Mucosa of descending colon (tissue), 3 donors: ENCODE data around the gene LENEP. TPM values are rescaled to one million over a fixed set of nuclear protein-coding genes. Genes with fewer than 3 reads are reported as not detected.

Experiments used
- ATAC-seq: fragments of 200-7000 bp; cut with Tn5 transposase; one replicate; pipeline ENCODE4 v1.9.1; 2020; ENCODE audit warnings: mild to moderate bottlenecking, moderate library complexity
- DNase-seq, 3 donors: peaks; one replicate each; pipeline ENCODE4 v3.0.0-alpha.2; 2020
- H3K36me3 ChIP-seq: fragments of 200-600 bp; one replicate; pipeline ENCODE4 v1.8.0; 2021; ENCODE audit warnings: low read depth, mild to moderate bottlenecking
- H3K4me1 ChIP-seq: fragments of 200-600 bp; one replicate; pipeline ENCODE4 v1.8.0; 2021; ENCODE audit warnings: low read depth, mild to moderate bottlenecking
- H3K4me3 ChIP-seq: fragments of 200-600 bp; one replicate; pipeline ENCODE4 v1.8.0; 2021; ENCODE audit warnings: mild to moderate bottlenecking
- H3K9me3 ChIP-seq: fragments of 200-600 bp; one replicate; pipeline ENCODE4 v1.8.0; 2021; ENCODE audit warnings: mild to moderate bottlenecking
- intact Hi-C, 2 donors: fragments of 100-400 bp; cut with DNase I in 1 of 2; cut with micrococcal nuclease in 1 of 2; formaldehyde crosslinking; loops; one replicate each; pipeline versions ENCODE4 v1.11.0 to v1.11.1; 2022; cut with DNase I, micrococcal nuclease
- total RNA-seq, 3 donors: library from RNA; stranded (reverse); fragmentation: NEBNext Ultra II Directional in 2 of 3; extraction: Animal tissue kit (Norgen Biotek cat#: 25700) in 2 of 3; gene quantifications; one replicate each; pipeline versions ENCODE4 v1.2.1 to v1.2.4, GENCODE V29; 2021 to 2023
- TF ChIP-seq, protein P1 (sequence below): fragments of 200-600 bp; IDR thresholded peaks from one replicate; pipeline ENCODE4 v1.8.0; 2022; ENCODE audit warnings: antibody characterized with exemption, mild to moderate bottlenecking
- donor health status: DM: no; HTN: no; CAD: no; lungs with moderate emphysema.
- donor health status: DM: no; HTN: no; CAD: no.
- donor health status: DM: no; HTN: yes; CAD: no.

Gene LENEP
- total RNA-seq, 3 donors from 2014 or later, result 0.60 to 0.76 TPM; not detected in 1

GRCh38 chr1:155032886-155033285, 39.5 kb downstream of the LENEP start:
- intact Hi-C loops, result no loop called here
- ATAC-seq (no peak), DNase-seq (no peak)
- TF ChIP-seq, protein P1, sequence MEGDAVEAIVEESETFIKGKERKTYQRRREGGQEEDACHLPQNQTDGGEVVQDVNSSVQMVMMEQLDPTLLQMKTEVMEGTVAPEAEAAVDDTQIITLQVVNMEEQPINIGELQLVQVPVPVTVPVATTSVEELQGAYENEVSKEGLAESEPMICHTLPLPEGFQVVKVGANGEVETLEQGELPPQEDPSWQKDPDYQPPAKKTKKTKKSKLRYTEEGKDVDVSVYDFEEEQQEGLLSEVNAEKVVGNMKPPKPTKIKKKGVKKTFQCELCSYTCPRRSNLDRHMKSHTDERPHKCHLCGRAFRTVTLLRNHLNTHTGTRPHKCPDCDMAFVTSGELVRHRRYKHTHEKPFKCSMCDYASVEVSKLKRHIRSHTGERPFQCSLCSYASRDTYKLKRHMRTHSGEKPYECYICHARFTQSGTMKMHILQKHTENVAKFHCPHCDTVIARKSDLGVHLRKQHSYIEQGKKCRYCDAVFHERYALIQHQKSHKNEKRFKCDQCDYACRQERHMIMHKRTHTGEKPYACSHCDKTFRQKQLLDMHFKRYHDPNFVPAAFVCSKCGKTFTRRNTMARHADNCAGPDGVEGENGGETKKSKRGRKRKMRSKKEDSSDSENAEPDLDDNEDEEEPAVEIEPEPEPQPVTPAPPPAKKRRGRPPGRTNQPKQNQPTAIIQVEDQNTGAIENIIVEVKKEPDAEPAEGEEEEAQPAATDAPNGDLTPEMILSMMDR, result no peak
- Histone ChIP-seq H3K4me3 (no peak overlapping the region), H3K9me3 (no peaks in the 10 kb centered on the region), H3K36me3 (no peaks in the 10 kb centered on the region), H3K4me1 (peaks cover 1% of the 10 kb centered on the region)

- ATAC-seq, result no peak
- H3K4me1 ChIP-seq, result peaks cover 7% of the 10 kb centered on the region
These were observed 40.1 kb downstream of the LENEP start, which contains the start of the genes DCST1 and DCST2 for GRCh38 chr1:155033524-155033923. Gene DCST1, plus strand, starts transcription at chr1:155033824. Its CDS starts 213 bp downstream, at chr1:155034037. Gene DCST2, minus strand, starts transcription at chr1:155033781. Its CDS starts 80 bp downstream, at chr1:155033701.

DNA sequence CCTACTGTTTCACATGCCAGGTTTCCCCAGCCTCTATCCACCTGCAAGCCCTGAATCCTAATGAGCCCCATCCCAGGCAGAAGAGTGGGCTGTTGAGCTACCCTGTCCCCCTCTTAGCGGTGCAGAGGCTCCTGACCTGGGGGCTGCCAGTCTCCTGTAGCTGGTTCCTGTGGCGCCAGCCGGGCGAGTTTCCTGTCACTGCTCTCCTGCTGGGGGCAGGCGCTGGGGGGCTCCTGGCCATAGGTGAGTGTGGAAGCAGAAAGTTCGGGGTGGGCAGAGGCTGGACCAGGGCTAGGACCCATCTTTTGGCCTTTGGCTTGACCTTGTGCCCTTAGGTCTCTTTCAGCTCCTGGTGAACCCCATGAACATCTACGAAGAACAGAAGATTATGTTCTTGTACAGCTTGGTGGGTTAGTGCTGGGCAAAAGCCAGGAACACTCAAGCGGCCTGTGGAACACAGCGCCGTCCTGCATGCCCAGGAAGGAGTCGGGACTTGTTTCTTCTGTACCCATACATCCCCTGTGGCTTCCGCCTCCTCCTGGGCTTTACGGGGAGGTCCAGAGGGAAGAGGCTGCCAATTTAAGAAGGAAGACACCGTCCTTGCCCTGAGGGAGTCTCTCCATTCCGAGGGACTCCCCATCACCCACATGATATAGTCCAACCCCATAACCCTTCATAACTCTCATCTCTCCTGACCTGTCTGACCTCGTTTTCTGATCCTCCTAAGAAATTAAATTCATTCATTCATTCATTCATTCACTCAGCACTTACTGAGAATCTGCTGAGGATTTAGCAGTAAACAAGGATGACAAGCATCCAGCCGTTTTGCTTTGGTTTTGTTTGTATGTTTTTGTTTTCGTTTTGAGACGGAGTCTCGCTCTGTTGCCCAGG, 41.2 kb downstream of the LENEP start:
- Histone ChIP-seq H3K4me3 (no peak overlapping the region), H3K9me3 (no peaks in the 10 kb centered on the region), H3K4me1 (peaks cover 15% of the 10 kb centered on the region), H3K36me3 (no peaks in the 10 kb centered on the region)
- ATAC-seq (no peak), DNase-seq (no peak)
- TF ChIP-seq, protein P1, result no peak
- intact Hi-C loops, result no loop called here

More at GRCh38 chr1:155033524-155033923, 40.1 kb downstream of the LENEP start, which contains the start of the genes DCST1 and DCST2:
- H3K9me3 ChIP-seq, result no peaks in the 10 kb centered on the region
- intact Hi-C loops, result no loop called here
- no peaks in the 10 kb centered on the region for H3K36me3 ChIP-seq
- no peak for DNase-seq
- TF ChIP-seq, protein P1, result no peak
- H3K4me3 ChIP-seq, result no peak within 1 kb of the TSS

- Histone ChIP-seq H3K9me3 (no peaks in the 10 kb centered on the region), H3K4me3 (no peak overlapping the region), H3K4me1 (peaks cover 15% of the 10 kb centered on the region), H3K36me3 (no peaks in the 10 kb centered on the region)
- intact Hi-C loops, result no loop called here
- TF ChIP-seq, protein P1, result no peak
- DNase-seq (no peak), ATAC-seq (no peak)
These were observed 42.5 kb downstream of the LENEP start for GRCh38 chr1:155035936-155036335.

- DNase-seq (no peak), ATAC-seq (no peak)
- Histone ChIP-seq H3K9me3 (no peaks in the 10 kb centered on the region), H3K36me3 (no peaks in the 10 kb centered on the region), H3K4me3 (no peak overlapping the region), H3K4me1 (peaks cover 15% of the 10 kb centered on the region)
- intact Hi-C loops, result no loop called here
- TF ChIP-seq, protein P1, result no peak
These were observed 43.7 kb downstream of the LENEP start for GRCh38 chr1:155037043-155037442.
